NCI-H2227 treated with DMSO at 0.1 percent for 48 hours (cell line): Measurements from ENCODE around the gene GABRA4.

ENCODE experiments used
- DNase-seq: peaks from one replicate; lab custom pipeline; 2025; lab: John Stamatoyannopoulos, UW

Gene GABRA4

GRCh38 chr4:46993075-46994006 lies at the start of gene GABRA4:
TSS of gene GABRA4 (minus strand) at chr4:46993581. CDS start at chr4:46993424, 157 bp downstream.
- DNase-seq, result no peak

GRCh38 chr4:47040828-47041227 lies 47.4 kb upstream of the GABRA4 start:
- no peak for DNase-seq

DNA sequence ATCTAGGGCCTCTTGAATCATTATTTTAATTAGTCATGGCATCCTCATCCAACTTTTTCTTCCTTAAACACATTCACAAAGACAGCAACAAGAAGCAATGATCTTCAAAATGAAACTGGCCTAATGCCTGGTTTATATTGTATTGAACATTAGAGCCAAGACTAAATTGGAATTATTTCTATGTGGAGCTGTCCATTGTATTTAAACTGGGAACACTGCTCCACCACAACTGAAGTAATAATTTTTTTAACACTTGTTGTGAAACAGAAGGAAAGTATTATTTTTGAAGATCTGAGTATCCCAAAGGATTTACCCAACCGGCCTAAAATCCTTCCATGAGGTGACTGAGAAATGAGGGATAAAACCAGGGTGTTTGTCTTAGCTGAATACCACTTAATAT lies 44.9 kb upstream of the GABRA4 start:
- no peak for DNase-seq

- DNase-seq, result no peak
Measured at GRCh38 chr4:47032405-47033106, 39.2 kb upstream of the GABRA4 start.

DNA sequence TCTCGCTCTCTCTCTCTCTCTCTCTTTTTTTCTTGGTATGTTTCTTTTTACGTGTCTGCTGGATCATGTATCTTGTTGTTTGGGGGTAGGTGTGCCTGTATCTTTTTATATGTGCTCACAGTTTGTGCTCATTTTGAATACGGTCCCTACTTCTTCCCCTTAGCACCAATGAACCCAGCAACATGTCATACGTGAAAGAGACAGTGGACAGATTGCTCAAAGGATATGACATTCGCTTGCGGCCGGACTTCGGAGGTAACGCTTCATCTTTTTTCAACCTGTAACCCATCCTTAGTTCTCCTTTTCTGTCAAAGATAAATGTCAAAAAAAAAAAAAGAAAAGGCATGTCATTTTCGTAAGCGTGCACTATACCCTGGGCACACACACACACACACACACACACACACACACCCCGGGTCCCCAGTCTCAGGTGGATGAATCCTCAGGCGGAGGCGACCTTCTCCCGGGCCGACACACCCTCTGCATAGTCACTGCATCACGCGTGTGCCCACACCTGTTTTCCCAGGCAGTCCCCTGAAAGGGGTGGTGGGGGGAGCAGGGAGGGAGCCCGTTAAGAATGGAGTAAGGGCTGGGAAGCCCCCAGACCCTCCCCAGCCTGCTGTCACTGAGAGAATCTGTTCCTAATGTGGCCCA lies 38.5 kb upstream of the GABRA4 start:
- no peak for DNase-seq

DNA sequence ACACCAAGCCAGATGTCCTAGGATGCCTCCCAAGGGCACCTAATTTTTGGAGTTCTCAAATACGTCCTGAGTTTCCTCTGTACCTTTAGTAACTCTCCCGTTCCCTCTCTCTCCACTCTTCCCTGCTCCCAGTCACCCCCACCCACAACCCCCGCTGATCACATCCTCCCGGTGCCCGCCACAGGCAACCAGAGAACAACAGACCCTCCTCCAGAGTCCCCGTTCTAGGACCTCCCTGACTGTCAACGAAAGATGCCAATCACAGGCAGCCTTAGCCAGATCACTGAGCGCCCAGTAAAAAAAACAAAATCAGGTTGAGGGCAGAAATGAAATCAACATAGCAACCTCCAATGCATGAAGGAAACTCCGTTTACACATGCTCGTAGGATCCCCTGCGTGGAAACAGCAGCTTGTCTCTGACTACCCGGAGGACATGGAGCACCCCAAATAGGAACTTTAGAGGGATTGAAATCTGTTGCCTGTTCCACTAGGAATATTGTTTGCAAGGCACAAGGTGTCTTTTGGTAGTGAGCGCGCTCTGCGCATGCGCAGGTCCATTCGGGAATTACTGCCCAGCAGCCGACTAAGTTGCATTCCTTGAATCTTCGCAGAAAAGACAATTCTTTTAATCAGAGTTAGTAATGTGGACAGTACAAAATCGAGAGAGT lies 37.8 kb upstream of the GABRA4 start, which contains the start of gene GABRB1:
GABRB1 (plus strand) TSS at position 557 of the 668 bp plus-strand sequence.
- no peak for DNase-seq

GRCh38 chr4:47017494-47017893 lies 24.1 kb upstream of the GABRA4 start:
- no peak for DNase-seq

- DNase-seq, result no peak
Measured at GRCh38 chr4:47017081-47017480, 23.7 kb upstream of the GABRA4 start.

GRCh38 chr4:47013373-47013772 lies 20.0 kb upstream of the GABRA4 start:
- no peak for DNase-seq

GRCh38 chr4:47012676-47013075 lies 19.3 kb upstream of the GABRA4 start:
- DNase-seq, result no peak

DNA sequence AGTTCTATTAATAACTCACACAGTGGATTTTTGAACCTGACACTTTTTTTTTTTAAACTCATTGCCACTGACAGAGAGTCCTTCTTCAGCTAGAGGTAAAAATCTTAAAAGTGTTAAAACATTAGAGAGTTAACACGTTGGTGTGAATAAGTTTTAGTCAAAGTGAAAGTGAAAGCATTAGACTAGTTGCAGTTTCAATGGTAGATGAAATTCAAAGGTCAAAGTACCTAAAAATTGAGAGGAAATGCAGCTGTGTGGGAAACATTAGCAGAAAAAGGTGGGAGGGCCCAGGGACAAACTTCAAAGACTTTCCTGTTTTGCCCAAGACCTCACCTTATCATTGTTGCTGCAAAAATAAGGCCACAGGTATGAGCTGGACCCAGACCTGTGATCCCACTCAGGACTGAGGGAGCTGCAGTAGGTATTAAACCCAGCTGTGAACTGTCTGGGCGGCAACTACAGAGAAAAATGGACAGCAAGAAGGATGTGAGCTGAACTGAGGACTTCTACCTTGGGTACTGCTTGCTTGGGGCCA lies 17.6 kb upstream of the GABRA4 start:
- DNase-seq, result no peak

GRCh38 chr4:47010347-47010911 lies 17.0 kb upstream of the GABRA4 start:
- DNase-seq, result no peak

- no peak for DNase-seq
Measured at GRCh38 chr4:47002580-47002979, 9.2 kb upstream of the GABRA4 start.

- DNase-seq, result no peak
Measured at GRCh38 chr4:47000406-47000805, 7.0 kb upstream of the GABRA4 start.

GRCh38 chr4:46999566-46999965 lies 6.2 kb upstream of the GABRA4 start:
- no peak for DNase-seq

- DNase-seq, result no peak
Measured at GRCh38 chr4:46994007-46994405, 625 bp upstream of the GABRA4 start.

GRCh38 chr4:46992338-46992737 lies 1.0 kb downstream of the GABRA4 start:
- no peak for DNase-seq

GRCh38 chr4:46986922-46987638 lies 6.3 kb downstream of the GABRA4 start:
- DNase-seq, result no peak

DNA sequence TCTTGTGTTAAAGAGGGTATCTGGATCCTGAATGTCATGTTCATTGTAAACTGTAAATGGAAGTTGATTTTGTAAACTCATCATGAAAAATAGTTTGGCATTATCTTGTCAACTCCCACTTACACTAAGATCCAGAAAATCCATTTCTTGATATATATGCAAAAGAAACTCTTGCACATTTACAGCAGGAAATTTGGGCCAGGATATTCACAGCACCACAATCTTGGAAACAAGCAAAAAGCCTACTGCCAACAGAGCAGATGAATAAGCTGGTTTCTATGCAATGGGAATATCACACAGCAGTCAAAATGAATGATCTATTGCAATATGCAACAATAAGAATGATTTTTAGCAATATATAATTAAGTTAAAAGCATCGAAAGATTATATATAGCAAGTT lies 8.6 kb downstream of the GABRA4 start:
- DNase-seq, result no peak

DNA sequence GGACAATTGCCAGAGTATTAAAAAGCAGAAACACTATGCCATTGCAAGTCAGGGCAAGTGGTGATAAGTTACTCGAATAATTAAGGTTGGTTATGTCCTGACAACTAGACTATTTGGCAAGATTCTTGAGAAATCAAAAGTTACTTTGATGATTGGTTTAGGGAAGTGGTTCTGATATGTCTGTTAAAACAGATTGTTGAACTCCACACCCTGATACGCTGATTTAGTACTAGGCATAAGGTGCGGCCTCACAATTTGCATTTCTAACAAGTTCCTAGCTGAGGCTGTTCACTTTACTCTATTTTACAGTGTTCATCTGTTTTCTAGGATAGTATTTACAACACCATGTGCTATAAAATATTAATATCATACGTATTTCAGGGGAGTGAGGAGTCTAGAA lies 12.5 kb downstream of the GABRA4 start:
- no peak for DNase-seq

DNA sequence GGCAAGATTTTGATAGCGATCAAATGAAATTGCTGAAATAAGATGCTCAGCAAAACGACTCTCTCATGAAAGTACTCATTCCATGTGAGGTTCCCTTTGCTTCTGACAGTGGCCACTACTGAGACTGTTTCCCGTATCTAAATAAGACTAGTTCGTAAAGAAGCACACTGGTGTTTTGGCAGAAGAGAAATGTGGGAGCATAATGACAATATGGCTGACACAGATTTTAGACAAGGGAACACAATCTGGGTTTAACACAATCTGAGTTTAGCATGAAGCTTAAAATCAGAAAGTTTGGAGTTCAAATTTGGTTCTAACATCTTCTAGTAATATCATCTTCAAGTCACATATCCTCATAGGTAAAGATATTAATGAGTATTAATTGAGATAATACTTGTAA lies 13.7 kb downstream of the GABRA4 start:
- DNase-seq, result no peak
